Measurements from ENCODE around the gene ANKRD30A. TPM values are rescaled to one million over a fixed set of nuclear protein-coding genes. Genes with fewer than 3 reads are reported as not detected.
"Not testable (repeated sequence)": the region's sequence is repeated elsewhere in the genome, so short reads cannot be mapped to it uniquely, and the experiment has no call there.

Gene ANKRD30A
- total and polyA plus RNA-seq, 4 donors = not detected

- not testable (repeated sequence) for H3K36me3 ChIP-seq (ENCODE audit: control insufficient read depth in 4 of 4, insufficient read depth in 3 of 4, low read depth in 1 of 4, low read length in 3 of 4); H3K27me3 ChIP-seq (ENCODE audit: control insufficient read depth in 4 of 4, insufficient read depth in 4 of 4, low read length in 3 of 4); H3K27ac ChIP-seq (ENCODE audit: low read depth in 1 of 2, low read length in 2 of 2); H3K9me3 ChIP-seq (ENCODE audit: control insufficient read depth in 4 of 4, low read length in 3 of 4); H3K4me1 ChIP-seq (ENCODE audit: control insufficient read depth in 4 of 4, insufficient read depth in 4 of 4, low read length in 3 of 4); H3K4me3 ChIP-seq (ENCODE audit: low read depth in 1 of 3, low read length in 3 of 3); DNase-seq (ENCODE audit: low spot score); H3K9ac ChIP-seq (ENCODE audit: low read depth in 1 of 2, low read length in 2 of 2)
- WGBS = 72% methylated on average over 4 of the region's 4 CpGs
Measured at GRCh38 chr10:37162430-37162829, 37.0 kb downstream of the ANKRD30A start.

- not testable (repeated sequence) for H3K9me3 ChIP-seq (ENCODE audit: control insufficient read depth in 4 of 4, low read length in 3 of 4); H3K27ac ChIP-seq (ENCODE audit: low read depth in 1 of 2, low read length in 2 of 2); H3K4me1 ChIP-seq (ENCODE audit: control insufficient read depth in 4 of 4, insufficient read depth in 4 of 4, low read length in 3 of 4); H3K36me3 ChIP-seq (ENCODE audit: control insufficient read depth in 4 of 4, insufficient read depth in 3 of 4, low read depth in 1 of 4, low read length in 3 of 4); H3K4me3 ChIP-seq (ENCODE audit: low read depth in 1 of 3, low read length in 3 of 3); H3K9ac ChIP-seq (ENCODE audit: low read depth in 1 of 2, low read length in 2 of 2); H3K27me3 ChIP-seq (ENCODE audit: control insufficient read depth in 4 of 4, insufficient read depth in 4 of 4, low read length in 3 of 4); DNase-seq (ENCODE audit: low spot score)
- WGBS = 90% methylated on average over 13 of the region's 13 CpGs
Measured at GRCh38 chr10:37171945-37172344, 46.5 kb downstream of the ANKRD30A start.

GRCh38 chr10:37178296-37178695 lies 52.9 kb downstream of the ANKRD30A start:
- H3K4me1 ChIP-seq (ENCODE audit: control insufficient read depth in 4 of 4, insufficient read depth in 4 of 4, low read length in 3 of 4); H3K36me3 ChIP-seq (ENCODE audit: control insufficient read depth in 4 of 4, insufficient read depth in 3 of 4, low read depth in 1 of 4, low read length in 3 of 4); H3K27ac ChIP-seq (ENCODE audit: low read depth in 1 of 2, low read length in 2 of 2); H3K9me3 ChIP-seq (ENCODE audit: control insufficient read depth in 4 of 4, low read length in 3 of 4); DNase-seq (ENCODE audit: low spot score); H3K27me3 ChIP-seq (ENCODE audit: control insufficient read depth in 4 of 4, insufficient read depth in 4 of 4, low read length in 3 of 4); H3K4me3 ChIP-seq (ENCODE audit: low read depth in 1 of 3, low read length in 3 of 3); H3K9ac ChIP-seq (ENCODE audit: low read depth in 1 of 2, low read length in 2 of 2): not testable (repeated sequence)
- 54% methylated on average over 4 of the region's 4 CpGs for WGBS

GRCh38 chr10:37182719-37183118 lies 57.3 kb downstream of the ANKRD30A start:
- H3K27me3 ChIP-seq (ENCODE audit: control insufficient read depth in 4 of 4, insufficient read depth in 4 of 4, low read length in 3 of 4); H3K4me3 ChIP-seq (ENCODE audit: low read depth in 1 of 3, low read length in 3 of 3); H3K36me3 ChIP-seq (ENCODE audit: control insufficient read depth in 4 of 4, insufficient read depth in 3 of 4, low read depth in 1 of 4, low read length in 3 of 4); H3K4me1 ChIP-seq (ENCODE audit: control insufficient read depth in 4 of 4, insufficient read depth in 4 of 4, low read length in 3 of 4); H3K9me3 ChIP-seq (ENCODE audit: control insufficient read depth in 4 of 4, low read length in 3 of 4); H3K9ac ChIP-seq (ENCODE audit: low read depth in 1 of 2, low read length in 2 of 2); H3K27ac ChIP-seq (ENCODE audit: low read depth in 1 of 2, low read length in 2 of 2); DNase-seq (ENCODE audit: low spot score): not testable (repeated sequence)
- 87% methylated on average over 6 of the region's 11 CpGs for WGBS

- Histone ChIP-seq H3K4me1 (ENCODE audit: control insufficient read depth in 4 of 4, insufficient read depth in 4 of 4, low read length in 3 of 4) (no peaks in the 10 kb centered on the region), H3K9ac (ENCODE audit: low read depth in 1 of 2, low read length in 2 of 2) (no peak overlapping the region), H3K36me3 (ENCODE audit: control insufficient read depth in 4 of 4, insufficient read depth in 3 of 4, low read depth in 1 of 4, low read length in 3 of 4) (no peaks in the 10 kb centered on the region), H3K9me3 (ENCODE audit: control insufficient read depth in 4 of 4, low read length in 3 of 4) (no peaks in the 10 kb centered on the region), H3K27ac (ENCODE audit: low read depth in 1 of 2, low read length in 2 of 2) (no peak overlapping the region), H3K27me3 (ENCODE audit: control insufficient read depth in 4 of 4, insufficient read depth in 4 of 4, low read length in 3 of 4) (no peaks in the 10 kb centered on the region), H3K4me3 (ENCODE audit: low read depth in 1 of 3, low read length in 3 of 3) (no peak overlapping the region)
- WGBS = 81% methylated on average over 3 of the region's 3 CpGs
- DNase-seq (ENCODE audit: low spot score) = no peak
- TF ChIP-seq MAX (IDR thresholded peaks at IDR 0.05) (no peak), FOXA2 (IDR thresholded peaks at IDR 0.05) (no peak), REST (IDR thresholded peaks at IDR 0.05) (no peak), TAF1 (conservative IDR thresholded peaks at IDR 0.05) (no peak), JUND (IDR thresholded peaks at IDR 0.05) (no peak), RAD21 (IDR thresholded peaks at IDR 0.05) (no peak), CTCF (IDR thresholded peaks at IDR 0.05; ENCODE audit: low read depth, low read length, missing input control) (no peak), FOXA1 (IDR thresholded peaks at IDR 0.05) (no peak), GABPA (IDR thresholded peaks at IDR 0.05 in 1 of 2, conservative IDR thresholded peaks at IDR 0.05 in 1 of 2) (no peak), ATF3 (IDR thresholded peaks at IDR 0.05) (no peak), NR2F2 (IDR thresholded peaks at IDR 0.05) (no peak), HNF4G (IDR thresholded peaks at IDR 0.05) (no peak), EGR1 (IDR thresholded peaks at IDR 0.05; ENCODE audit: low read depth in 2 of 2) (no peak), RXRA (IDR thresholded peaks at IDR 0.05) (no peak)
Measured at GRCh38 chr10:37206132-37206531, 80.7 kb downstream of the ANKRD30A start.

All from liver (tissue), 9 donors.